GM10266 (cell line): ENCODE data around the gene SLC13A3.

Experiments used
- DNase-seq: peaks from one replicate; pipeline ENCODE4 v3.0.0; 2012; ENCODE audit errors: extremely low spot score
- CTCF ChIP-seq: IDR thresholded peaks from 2 replicates; pipeline ENCODE4 v1.5.1; 2012; ENCODE audit warnings: mild to moderate bottlenecking, low read depth; ENCODE audit not compliant: control insufficient read depth, insufficient read depth; ENCODE audit errors: missing control alignments

Gene SLC13A3

DNA sequence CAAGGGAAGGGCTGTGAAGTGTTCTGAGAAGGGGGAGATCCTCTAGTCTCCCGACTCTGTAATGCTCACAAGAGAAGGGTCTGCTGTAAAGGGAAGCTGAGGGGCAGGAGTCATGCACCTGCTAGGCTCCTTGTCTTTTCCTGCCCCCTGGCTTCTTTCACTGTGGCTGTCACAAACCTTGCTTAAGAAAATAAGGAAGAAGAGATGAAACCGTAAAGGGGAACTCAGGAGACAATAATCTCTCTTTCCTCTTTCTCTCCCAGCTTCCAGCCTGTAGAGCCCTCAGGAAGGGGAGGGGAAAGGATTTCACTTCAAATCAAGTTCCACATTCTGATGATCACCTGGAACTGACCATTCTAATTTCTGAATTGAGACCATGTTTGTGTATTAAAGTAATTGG lies 26.3 kb downstream of the SLC13A3 start:
- no peak for DNase-seq
- TF ChIP-seq CTCF, result no peak

DNA sequence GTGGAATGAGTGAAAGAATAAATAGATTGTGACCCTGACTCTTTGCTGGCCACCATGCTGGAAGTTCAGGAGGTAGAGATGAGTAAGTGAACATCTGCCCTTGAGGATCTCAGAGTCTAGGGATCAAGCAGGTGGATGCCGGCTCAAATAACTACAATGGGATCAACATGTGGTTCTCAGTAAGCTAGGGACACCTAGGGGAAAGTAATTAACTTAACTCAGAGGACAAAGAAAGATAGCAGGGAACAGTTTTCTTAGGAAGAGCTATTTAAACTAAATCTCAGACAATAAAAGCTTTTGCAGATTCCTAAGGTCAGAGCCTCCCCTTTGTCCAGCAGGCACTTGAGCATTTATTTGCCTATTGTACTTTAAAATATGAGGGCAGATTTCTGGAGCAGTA lies 29.1 kb downstream of the SLC13A3 start:
- no peak for DNase-seq
- TF ChIP-seq CTCF, result no peak

DNA sequence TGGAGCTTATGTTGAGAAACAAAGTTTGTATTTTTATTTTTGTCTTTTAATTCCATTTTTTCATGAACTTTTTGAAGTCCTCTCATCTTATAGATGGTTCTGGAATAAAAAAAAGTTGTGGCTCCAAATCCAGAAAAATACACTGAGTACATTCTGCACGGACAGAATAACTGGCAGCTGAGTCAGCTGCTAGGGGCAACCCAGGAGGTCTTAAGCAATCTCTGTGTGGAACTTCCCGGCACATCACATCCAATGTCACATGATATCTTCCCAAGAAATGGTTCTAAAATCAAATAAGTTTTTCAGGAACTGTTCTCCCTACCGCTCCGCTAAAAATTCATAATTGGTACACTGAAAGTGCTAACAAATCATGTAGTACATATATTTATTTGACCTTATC lies 29.8 kb downstream of the SLC13A3 start:
- no peak for DNase-seq
- no peak for TF ChIP-seq CTCF

DNA sequence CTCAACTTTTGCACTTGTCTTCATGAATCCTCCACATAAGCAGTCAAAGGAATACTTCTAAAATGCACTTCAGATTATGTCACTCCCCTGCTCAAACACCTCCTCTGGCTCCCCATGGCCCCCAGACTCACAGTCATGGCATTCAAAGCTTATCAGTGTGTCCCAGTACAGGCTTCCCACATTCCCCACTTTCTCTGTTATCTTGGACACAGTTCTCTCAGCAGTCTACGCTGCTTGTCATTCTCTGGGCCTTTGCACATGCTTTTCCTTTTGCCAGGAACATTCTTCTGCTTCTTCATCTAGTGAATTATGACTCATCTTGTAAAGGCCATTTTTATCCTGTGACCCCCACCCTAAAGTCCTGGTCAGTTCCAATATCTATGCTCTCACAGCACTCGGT lies 31.8 kb downstream of the SLC13A3 start:
- no peak for DNase-seq
- no peak for TF ChIP-seq CTCF

- no peak for DNase-seq
- TF ChIP-seq CTCF, result no peak
These were observed 32.8 kb downstream of the SLC13A3 start for GRCh38 chr20:46618316-46619100.

DNA sequence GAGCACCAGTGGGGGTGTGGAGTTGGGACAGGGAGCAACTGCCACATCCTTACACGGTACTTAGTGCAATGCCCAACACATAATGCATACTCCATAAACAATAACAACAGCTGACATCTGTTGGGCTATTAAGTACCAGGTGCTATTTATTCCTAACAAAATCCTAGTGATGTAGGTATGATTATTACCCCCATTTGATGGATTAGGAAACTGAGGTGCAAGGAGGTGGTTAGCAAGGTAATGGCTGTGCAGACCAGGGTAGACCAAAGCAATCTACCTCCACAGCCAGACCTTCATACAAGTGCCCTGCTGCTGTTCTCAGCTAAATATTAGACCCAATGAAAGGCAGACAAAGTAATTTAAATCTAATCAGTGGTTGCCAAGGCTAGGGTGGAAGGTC lies 36.8 kb downstream of the SLC13A3 start:
- no peak for TF ChIP-seq CTCF
- no peak for DNase-seq

- no peak for DNase-seq
- no peak for TF ChIP-seq CTCF
These were observed 41.1 kb downstream of the SLC13A3 start for GRCh38 chr20:46610145-46610544.
